Measurements from ENCODE around the gene CCKAR. TPM values are rescaled to one million over a fixed set of nuclear protein-coding genes. Genes with fewer than 3 reads are reported as not detected.

Gene CCKAR
- total and polyA plus RNA-seq, 4 experiments from 2014 or later = not detected

- no peak overlapping the region for H3K27ac ChIP-seq (ENCODE audit: low read depth, low read length)
- no peak for DNase-seq
- no peaks in the 10 kb centered on the region for H3K36me3 ChIP-seq (ENCODE audit: insufficient read depth, low read length)
- H3K4me3 ChIP-seq (ENCODE audit: low read length in 2 of 2) = no peak overlapping the region
- Mint-ChIP-seq H3K9me3 (peaks cover 0 to 4% (median 0%) of the 10 kb centered on the region in 8 donors), H3K27me3 (peaks cover 0 to 2% of the 10 kb centered on the region in 2 donors), H3K36me3 (no peaks in the 10 kb centered on the region), H3K4me1 (peaks cover 6 to 13% (median 10%) of the 10 kb centered on the region in 4 donors), H3K27ac (peak overlapping the region in 3 of 7 donors; percentile 17 to 48 (median 38)), H3K4me3 (peak overlapping the region in 3 of 8 donors; percentile 16 to 40 (median 34))
- intact Hi-C loops (cut with micrococcal nuclease) = loop anchor here (2.0 kb wide), 1 partner anchor 261 kb away; no protein-coding TSS in a partner anchor
- ChIA-PET CTCF (ENCODE audit: partially characterized antibody) (interaction anchor here (0.7 to 8.1 kb wide), 9 partner anchors 38 to 554 kb away, joined by 3 to 82 read pairs (median 4); no protein-coding TSS in a partner anchor), POLR2A (ENCODE audit: partially characterized antibody) (interaction anchor here (0.7 kb wide), 1 partner anchor 554 kb away, joined by 4 read pairs; no protein-coding TSS in a partner anchor)
- H3K27me3 ChIP-seq (ENCODE audit: insufficient read depth, low read length) = no peaks in the 10 kb centered on the region
- no peaks in the 10 kb centered on the region for H3K9me3 ChIP-seq (ENCODE audit: control insufficient read depth in 1 of 2, low read length in 2 of 2)
- H3K4me1 ChIP-seq (ENCODE audit: insufficient read depth, low read length) = no peaks in the 10 kb centered on the region
Measured at GRCh38 chr4:26458157-26458561, 32.1 kb downstream of the CCKAR start.

GRCh38 chr4:26457412-26457811, 32.9 kb downstream of the CCKAR start:
- no peak overlapping the region for H3K4me3 Mint-ChIP-seq
- peaks cover 0 to 4% (median 0%) of the 10 kb centered on the region in 8 donors for H3K9me3 Mint-ChIP-seq
- Histone ChIP-seq H3K36me3 (ENCODE audit: insufficient read depth, low read length) (no peaks in the 10 kb centered on the region), H3K27me3 (ENCODE audit: insufficient read depth, low read length) (no peaks in the 10 kb centered on the region), H3K4me3 (ENCODE audit: low read length in 2 of 2) (no peak overlapping the region), H3K4me1 (ENCODE audit: insufficient read depth, low read length) (no peaks in the 10 kb centered on the region), H3K27ac (ENCODE audit: low read depth, low read length) (no peak overlapping the region), H3K9me3 (ENCODE audit: control insufficient read depth in 1 of 2, low read length in 2 of 2) (no peaks in the 10 kb centered on the region)
- H3K27ac Mint-ChIP-seq = peak overlapping the region in 1 of 7 donors; percentile 52
- peaks cover 0 to 2% of the 10 kb centered on the region in 2 donors for H3K27me3 Mint-ChIP-seq
- no peak for DNase-seq
- ChIA-PET CTCF (ENCODE audit: partially characterized antibody) (interaction anchor here (1.3 to 8.1 kb wide), 4 partner anchors 46 to 551 kb away, joined by 3 to 82 read pairs (median 16); no protein-coding TSS in a partner anchor), POLR2A (ENCODE audit: partially characterized antibody) (interaction anchor here (0.6 kb wide), 1 partner anchor 20 kb away, joined by 3 read pairs; no protein-coding TSS in a partner anchor)
- H3K36me3 Mint-ChIP-seq = no peaks in the 10 kb centered on the region
- H3K4me1 Mint-ChIP-seq = peaks cover 6 to 13% (median 10%) of the 10 kb centered on the region in 4 donors
- intact Hi-C loops (cut with micrococcal nuclease) = no loop called here

GRCh38 chr4:26455571-26455970, 34.7 kb downstream of the CCKAR start:
- Mint-ChIP-seq H3K27me3 (peaks cover 0 to 2% of the 10 kb centered on the region in 2 donors), H3K36me3 (no peaks in the 10 kb centered on the region), H3K27ac (peak overlapping the region in 1 of 7 donors; percentile 13), H3K4me3 (no peak overlapping the region), H3K4me1 (peaks cover 6 to 13% (median 10%) of the 10 kb centered on the region in 4 donors), H3K9me3 (peaks cover 0 to 4% (median 0%) of the 10 kb centered on the region in 8 donors)
- no peak for DNase-seq
- Histone ChIP-seq H3K4me1 (ENCODE audit: insufficient read depth, low read length) (no peaks in the 10 kb centered on the region), H3K36me3 (ENCODE audit: insufficient read depth, low read length) (no peaks in the 10 kb centered on the region), H3K9me3 (ENCODE audit: control insufficient read depth in 1 of 2, low read length in 2 of 2) (no peaks in the 10 kb centered on the region), H3K27ac (ENCODE audit: low read depth, low read length) (no peak overlapping the region), H3K4me3 (ENCODE audit: low read length in 2 of 2) (no peak overlapping the region), H3K27me3 (ENCODE audit: insufficient read depth, low read length) (no peaks in the 10 kb centered on the region)
- intact Hi-C loops (cut with micrococcal nuclease) = no loop called here
- CTCF ChIA-PET (ENCODE audit: partially characterized antibody) = interaction anchor here (8.1 kb wide), 1 partner anchor 552 kb away, joined by 82 read pairs; no protein-coding TSS in a partner anchor
- POLR2A ChIA-PET (ENCODE audit: partially characterized antibody) = no interaction called here

GRCh38 chr4:26454961-26455360, 35.3 kb downstream of the CCKAR start:
- H3K36me3 Mint-ChIP-seq = no peaks in the 10 kb centered on the region
- no peaks in the 10 kb centered on the region for H3K27me3 ChIP-seq (ENCODE audit: insufficient read depth, low read length)
- no peak overlapping the region for H3K27ac Mint-ChIP-seq
- intact Hi-C loops (cut with micrococcal nuclease) = no loop called here
- peaks cover 0 to 2% of the 10 kb centered on the region in 2 donors for H3K27me3 Mint-ChIP-seq
- H3K27ac ChIP-seq (ENCODE audit: low read depth, low read length) = no peak overlapping the region
- H3K36me3 ChIP-seq (ENCODE audit: insufficient read depth, low read length) = no peaks in the 10 kb centered on the region
- CTCF ChIA-PET (ENCODE audit: partially characterized antibody) = no interaction called here
- H3K9me3 Mint-ChIP-seq = peaks cover 0 to 4% (median 0%) of the 10 kb centered on the region in 8 donors
- no peaks in the 10 kb centered on the region for H3K4me1 ChIP-seq (ENCODE audit: insufficient read depth, low read length)
- DNase-seq = no peak
- H3K9me3 ChIP-seq (ENCODE audit: control insufficient read depth in 1 of 2, low read length in 2 of 2) = no peaks in the 10 kb centered on the region
- H3K4me3 Mint-ChIP-seq = no peak overlapping the region
- POLR2A ChIA-PET (ENCODE audit: partially characterized antibody) = no interaction called here
- no peak overlapping the region for H3K4me3 ChIP-seq (ENCODE audit: low read length in 2 of 2)
- H3K4me1 Mint-ChIP-seq = peaks cover 6 to 13% (median 10%) of the 10 kb centered on the region in 4 donors

GRCh38 chr4:26452565-26453531, 37.4 kb downstream of the CCKAR start:
- Histone ChIP-seq H3K36me3 (ENCODE audit: insufficient read depth, low read length) (no peaks in the 10 kb centered on the region), H3K4me3 (ENCODE audit: low read length in 2 of 2) (no peak overlapping the region), H3K9me3 (ENCODE audit: control insufficient read depth in 1 of 2, low read length in 2 of 2) (no peaks in the 10 kb centered on the region), H3K27me3 (ENCODE audit: insufficient read depth, low read length) (no peaks in the 10 kb centered on the region), H3K27ac (ENCODE audit: low read depth, low read length) (no peak overlapping the region), H3K4me1 (ENCODE audit: insufficient read depth, low read length) (no peaks in the 10 kb centered on the region)
- ChIA-PET CTCF (ENCODE audit: partially characterized antibody) (interaction anchor here (1.9 kb wide), 1 partner anchor 8 kb away, joined by 7 read pairs; no protein-coding TSS in a partner anchor), POLR2A (ENCODE audit: partially characterized antibody) (no interaction called here)
- Mint-ChIP-seq H3K27ac (no peak overlapping the region), H3K4me3 (no peak overlapping the region), H3K36me3 (no peaks in the 10 kb centered on the region), H3K4me1 (no peaks in the 10 kb centered on the region), H3K27me3 (peaks cover 0 to 2% of the 10 kb centered on the region in 2 donors), H3K9me3 (peaks cover 0 to 7% (median 2%) of the 10 kb centered on the region in 8 donors)
- intact Hi-C loops (cut with micrococcal nuclease) = no loop called here
- DNase-seq = no peak

GRCh38 chr4:26451597-26451996, 38.7 kb downstream of the CCKAR start:
- no peaks in the 10 kb centered on the region for H3K4me1 ChIP-seq (ENCODE audit: insufficient read depth, low read length)
- POLR2A ChIA-PET (ENCODE audit: partially characterized antibody) = no interaction called here
- Mint-ChIP-seq H3K27me3 (peaks cover 0 to 2% of the 10 kb centered on the region in 2 donors), H3K4me3 (no peak overlapping the region), H3K9me3 (peaks cover 0 to 10% (median 2%) of the 10 kb centered on the region in 8 donors), H3K4me1 (no peaks in the 10 kb centered on the region), H3K36me3 (no peaks in the 10 kb centered on the region), H3K27ac (no peak overlapping the region)
- H3K36me3 ChIP-seq (ENCODE audit: insufficient read depth, low read length) = no peaks in the 10 kb centered on the region
- no peak overlapping the region for H3K4me3 ChIP-seq (ENCODE audit: low read length in 2 of 2)
- CTCF ChIA-PET (ENCODE audit: partially characterized antibody) = interaction anchor here (0.7 to 1.9 kb wide), 3 partner anchors 8 to 11 kb away, joined by 3 to 7 read pairs (median 3); no protein-coding TSS in a partner anchor
- no peak overlapping the region for H3K27ac ChIP-seq (ENCODE audit: low read depth, low read length)
- no peaks in the 10 kb centered on the region for H3K9me3 ChIP-seq (ENCODE audit: control insufficient read depth in 1 of 2, low read length in 2 of 2)
- intact Hi-C loops (cut with micrococcal nuclease) = no loop called here
- H3K27me3 ChIP-seq (ENCODE audit: insufficient read depth, low read length) = no peaks in the 10 kb centered on the region
- no peak for DNase-seq

GRCh38 chr4:26450418-26450817, 39.9 kb downstream of the CCKAR start:
- ChIA-PET POLR2A (ENCODE audit: partially characterized antibody) (no interaction called here), CTCF (ENCODE audit: partially characterized antibody) (no interaction called here)
- Histone ChIP-seq H3K4me1 (ENCODE audit: insufficient read depth, low read length) (no peaks in the 10 kb centered on the region), H3K27ac (ENCODE audit: low read depth, low read length) (no peak overlapping the region), H3K27me3 (ENCODE audit: insufficient read depth, low read length) (no peaks in the 10 kb centered on the region), H3K36me3 (ENCODE audit: insufficient read depth, low read length) (no peaks in the 10 kb centered on the region), H3K9me3 (ENCODE audit: control insufficient read depth in 1 of 2, low read length in 2 of 2) (no peaks in the 10 kb centered on the region), H3K4me3 (ENCODE audit: low read length in 2 of 2) (no peak overlapping the region)
- Mint-ChIP-seq H3K27ac (no peak overlapping the region), H3K36me3 (no peaks in the 10 kb centered on the region), H3K4me1 (no peaks in the 10 kb centered on the region), H3K27me3 (peaks cover 0 to 2% of the 10 kb centered on the region in 2 donors), H3K9me3 (peaks cover 0 to 10% (median 2%) of the 10 kb centered on the region in 8 donors), H3K4me3 (no peak overlapping the region)
- DNase-seq = no peak
- intact Hi-C loops (cut with micrococcal nuclease) = no loop called here

Data from CD4-positive, alpha-beta memory T cell (primary cell).